MCF 10A (cell line): ENCODE data around the gene SSBP3. TPM values are rescaled to one million over a fixed set of nuclear protein-coding genes. Genes with fewer than 3 reads are reported as not detected.

ENCODE experiments used
- BruUV-seq: library from RNA; stranded (reverse); fragments of 400-500 nt; replicated peaks from 2 replicates; lab custom pipeline; 2021; lab: Mats Ljungman, UMichigan
- CTCF ChIA-PET: fragments of 300-600 bp; sonication (Branson Sonifier 250); formaldehyde crosslinking; extraction: SDS; loops from one replicate; lab custom pipeline; 2021; ENCODE audit warnings: antibody characterized with exemption, inconsistent platforms; lab: Yijun Ruan, JAX
- POLR2A ChIA-PET: fragments of 300-600, 350-650 bp; sonication (Branson Sonifier 250); formaldehyde crosslinking; extraction: SDS; loops from one replicate; lab custom pipeline; 2020; ENCODE audit warnings: antibody characterized with exemption, inconsistent platforms; lab: Yijun Ruan, JAX
- DNase-seq: peaks from one replicate; pipeline ENCODE4 v3.0.0-alpha.2; 2018; ENCODE audit not compliant: unreplicated experiment
- H3K27ac Mint-ChIP-seq: one replicate; pipeline ENCODE4 v1.8.0; 2022; ENCODE audit warnings: mild to moderate bottlenecking, low read depth, mixed read lengths; ENCODE audit not compliant: unreplicated experiment
- H3K27me3 Mint-ChIP-seq: one replicate; pipeline ENCODE4 v1.8.0; 2022; ENCODE audit warnings: mixed read lengths; ENCODE audit not compliant: insufficient read depth, unreplicated experiment
- H3K36me3 Mint-ChIP-seq: one replicate; pipeline ENCODE4 v1.8.0; 2022; ENCODE audit warnings: mild to moderate bottlenecking, moderate library complexity, mixed read lengths; ENCODE audit not compliant: insufficient read depth, unreplicated experiment
- H3K4me1 Mint-ChIP-seq: one replicate; pipeline ENCODE4 v1.8.0; 2022; ENCODE audit warnings: mixed read lengths; ENCODE audit not compliant: insufficient read depth, unreplicated experiment
- H3K4me3 Mint-ChIP-seq: one replicate; pipeline ENCODE4 v1.8.0; 2022; ENCODE audit warnings: mild to moderate bottlenecking, moderate library complexity, mixed read lengths; ENCODE audit not compliant: unreplicated experiment
- H3K9me3 Mint-ChIP-seq: one replicate; pipeline ENCODE4 v1.8.0; 2022; ENCODE audit warnings: mixed read lengths; ENCODE audit not compliant: unreplicated experiment
- CTCF ChIP-seq: fragments of 200-600 bp; IDR thresholded peaks from one replicate; pipeline ENCODE4 v1.8.0; 2022; ENCODE audit warnings: antibody characterized with exemption, mild to moderate bottlenecking; ENCODE audit not compliant: unreplicated experiment
- intact Hi-C: fragments of 100-400 bp; cut with micrococcal nuclease; formaldehyde crosslinking; loops from 2 replicates; pipeline ENCODE4 v1.14.1; 2022
- total RNA-seq: library from RNA; stranded (reverse); gene quantifications from 2 replicates; pipeline ENCODE4 v1.2.3, GENCODE V29; 2022

Gene SSBP3
- total RNA-seq, 1 experiment from 2014 or later: 8.6 TPM

- ChIA-PET POLR2A (interaction anchor here (0.7 kb wide), 1 partner anchor 85 kb away, joined by 3 read pairs; no protein-coding TSS in a partner anchor), CTCF (interaction anchor here (0.8 to 1.0 kb wide), 2 partner anchors 13 to 331 kb away, joined by 3 read pairs; no protein-coding TSS in a partner anchor)
- H3K4me3 Mint-ChIP-seq: no peak overlapping the region
- H3K4me1 Mint-ChIP-seq: no peaks in the 10 kb centered on the region
- intact Hi-C loops: no loop called here
- H3K27ac Mint-ChIP-seq: no peak overlapping the region
- no peaks in the 10 kb centered on the region for H3K27me3 Mint-ChIP-seq
- peaks cover 26% of the 10 kb centered on the region for H3K36me3 Mint-ChIP-seq
- no TSS peak for BruUV-seq
- no peak for DNase-seq
- H3K9me3 Mint-ChIP-seq: no peaks in the 10 kb centered on the region
- no peak for TF ChIP-seq CTCF
Observed at GRCh38 chr1:54385727-54386022, 20.5 kb downstream of the SSBP3 start.

- Mint-ChIP-seq H3K9me3 (no peaks in the 10 kb centered on the region), H3K27me3 (no peaks in the 10 kb centered on the region), H3K36me3 (peaks cover 26% of the 10 kb centered on the region), H3K4me3 (no peak overlapping the region), H3K27ac (peak overlapping the region; percentile 50), H3K4me1 (no peaks in the 10 kb centered on the region)
- ChIA-PET POLR2A (interaction anchor here (0.7 kb wide), 1 partner anchor 84 kb away, joined by 3 read pairs; no protein-coding TSS in a partner anchor), CTCF (interaction anchor here (0.6 to 1.0 kb wide), 2 partner anchors 14 to 18 kb away, joined by 3 read pairs; no protein-coding TSS in a partner anchor)
- no peak for DNase-seq
- TF ChIP-seq CTCF: no peak
- intact Hi-C loops: no loop called here
- no TSS peak for BruUV-seq
Observed at GRCh38 chr1:54384918-54385726, 21.1 kb downstream of the SSBP3 start.

GRCh38 chr1:54384471-54384870, 21.7 kb downstream of the SSBP3 start:
- H3K4me3 Mint-ChIP-seq: no peak overlapping the region
- CTCF ChIA-PET: interaction anchor here (0.6 kb wide), 1 partner anchor 17 kb away, joined by 3 read pairs; no protein-coding TSS in a partner anchor
- DNase-seq: no peak
- POLR2A ChIA-PET: no interaction called here
- no TSS peak for BruUV-seq
- H3K36me3 Mint-ChIP-seq: peaks cover 26% of the 10 kb centered on the region
- no peak for TF ChIP-seq CTCF
- no peaks in the 10 kb centered on the region for H3K9me3 Mint-ChIP-seq
- intact Hi-C loops: no loop called here
- no peaks in the 10 kb centered on the region for H3K27me3 Mint-ChIP-seq
- peak overlapping the region; percentile 50 for H3K27ac Mint-ChIP-seq
- H3K4me1 Mint-ChIP-seq: no peaks in the 10 kb centered on the region

- no peaks in the 10 kb centered on the region for H3K9me3 Mint-ChIP-seq
- no TSS peak for BruUV-seq
- no peak overlapping the region for H3K4me3 Mint-ChIP-seq
- TF ChIP-seq CTCF: no peak
- H3K27me3 Mint-ChIP-seq: no peaks in the 10 kb centered on the region
- DNase-seq: no peak
- ChIA-PET CTCF (interaction anchor here (1.0 kb wide), 1 partner anchor 10 kb away, joined by 3 read pairs; no protein-coding TSS in a partner anchor), POLR2A (interaction anchor here (1.2 kb wide), 1 partner anchor 16 kb away, joined by 7 read pairs; no protein-coding TSS in a partner anchor)
- H3K27ac Mint-ChIP-seq: no peak overlapping the region
- H3K4me1 Mint-ChIP-seq: no peaks in the 10 kb centered on the region
- peaks cover 10% of the 10 kb centered on the region for H3K36me3 Mint-ChIP-seq
- intact Hi-C loops: no loop called here
Observed at GRCh38 chr1:54381524-54381923, 24.7 kb downstream of the SSBP3 start.
